ENCODE results near the gene OPTN. TPM values are rescaled to one million over a fixed set of nuclear protein-coding genes. Genes with fewer than 3 reads are reported as not detected.
"Not testable (repeated sequence)": the region's sequence is repeated elsewhere in the genome, so short reads cannot be mapped to it uniquely, and the experiment has no call there.

OPTN gene
- total RNA-seq, 2 donors from 2014 or later: 90.5 to 119 TPM

GRCh38 chr10:13078912-13079775 lies 20.8 kb upstream of the OPTN start:
- peaks cover 27% of the 10 kb centered on the region for H3K9me3 Mint-ChIP-seq
- H3K27ac Mint-ChIP-seq: no peak overlapping the region
- H3K4me1 Mint-ChIP-seq: peaks cover 5% of the 10 kb centered on the region
- H3K36me3 Mint-ChIP-seq (ENCODE audit: low read depth): no peaks in the 10 kb centered on the region
- H3K4me3 Mint-ChIP-seq: no peak overlapping the region
- no peak for ATAC-seq (replicated peaks)
- H3K27me3 Mint-ChIP-seq: peaks cover 15% of the 10 kb centered on the region

GRCh38 chr10:13079776-13080050 lies 20.2 kb upstream of the OPTN start:
- H3K4me3 Mint-ChIP-seq: no peak overlapping the region
- no peak overlapping the region for H3K27ac Mint-ChIP-seq
- no peak for ATAC-seq (replicated peaks)
- H3K27me3 Mint-ChIP-seq: peaks cover 11% of the 10 kb centered on the region
- H3K4me1 Mint-ChIP-seq: peaks cover 5% of the 10 kb centered on the region
- H3K36me3 Mint-ChIP-seq (ENCODE audit: low read depth): no peaks in the 10 kb centered on the region
- peaks cover 32% of the 10 kb centered on the region for H3K9me3 Mint-ChIP-seq

GRCh38 chr10:13080643-13081042 lies 19.3 kb upstream of the OPTN start:
- H3K36me3 Mint-ChIP-seq (ENCODE audit: low read depth): no peaks in the 10 kb centered on the region
- H3K9me3 Mint-ChIP-seq: peaks cover 33% of the 10 kb centered on the region
- no peak for ATAC-seq (replicated peaks)
- peaks cover 5% of the 10 kb centered on the region for H3K4me1 Mint-ChIP-seq
- H3K4me3 Mint-ChIP-seq: no peak overlapping the region
- no peak overlapping the region for H3K27ac Mint-ChIP-seq
- H3K27me3 Mint-ChIP-seq: peaks cover 8% of the 10 kb centered on the region

DNA sequence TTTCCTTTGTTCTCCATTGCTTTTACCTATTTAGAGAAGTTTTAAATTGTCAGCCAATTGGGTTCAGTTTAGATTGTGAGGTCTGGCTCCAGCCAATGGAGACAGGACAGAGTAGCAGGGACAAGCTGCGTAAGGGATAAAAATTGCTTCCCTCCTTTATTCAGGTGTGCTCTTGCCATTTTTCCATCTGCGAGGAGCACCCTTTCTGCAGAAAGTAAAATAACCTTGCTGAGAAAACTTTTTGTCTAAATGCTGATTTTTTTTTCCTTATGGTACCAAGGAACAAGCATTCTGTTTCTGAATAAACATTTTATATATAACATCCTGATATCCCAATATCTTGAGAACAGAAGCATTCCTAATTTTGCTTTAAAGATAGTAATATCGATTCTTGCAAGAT lies 16.3 kb upstream of the OPTN start:
- H3K27me3 Mint-ChIP-seq; ATAC-seq (replicated peaks); H3K36me3 Mint-ChIP-seq (ENCODE audit: low read depth); H3K4me3 Mint-ChIP-seq; H3K27ac Mint-ChIP-seq: not testable (repeated sequence)
- Mint-ChIP-seq H3K9me3 (peaks cover 33% of the 10 kb centered on the region), H3K4me1 (peaks cover 16% of the 10 kb centered on the region)

- peaks cover 19% of the 10 kb centered on the region for H3K9me3 Mint-ChIP-seq
- no peak for ATAC-seq (replicated peaks)
- H3K36me3 Mint-ChIP-seq (ENCODE audit: low read depth): no peaks in the 10 kb centered on the region
- H3K4me3 Mint-ChIP-seq: no peak overlapping the region
- peaks cover 3% of the 10 kb centered on the region for H3K27me3 Mint-ChIP-seq
- H3K27ac Mint-ChIP-seq: no peak overlapping the region
- H3K4me1 Mint-ChIP-seq: peaks cover 16% of the 10 kb centered on the region
These were observed 13.9 kb upstream of the OPTN start for GRCh38 chr10:13086056-13086455.

DNA sequence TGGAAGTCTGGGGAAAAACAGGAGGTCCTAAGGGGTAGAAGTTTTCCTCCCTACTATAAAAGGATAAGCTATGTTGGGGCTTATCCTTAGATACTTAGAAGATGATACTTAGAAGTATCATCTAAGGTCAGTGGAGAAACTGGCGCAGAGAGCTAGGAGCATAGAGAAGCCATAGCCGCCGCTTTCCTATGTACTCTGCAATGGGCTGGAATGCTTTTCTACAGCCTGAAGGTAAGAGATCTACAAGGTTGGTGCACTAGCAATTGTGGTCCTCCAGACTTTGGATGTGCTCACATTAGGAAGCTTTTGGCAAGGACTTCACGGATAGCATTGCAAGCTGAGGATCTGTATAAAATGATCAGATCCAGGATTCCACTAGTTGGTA lies 12.4 kb upstream of the OPTN start:
- Mint-ChIP-seq H3K9me3 (peaks cover 13% of the 10 kb centered on the region), H3K4me3 (no peak overlapping the region), H3K36me3 (ENCODE audit: low read depth) (no peaks in the 10 kb centered on the region), H3K27ac (no peak overlapping the region), H3K4me1 (peaks cover 16% of the 10 kb centered on the region), H3K27me3 (peaks cover 7% of the 10 kb centered on the region)
- no peak for ATAC-seq (replicated peaks)

GRCh38 chr10:13087986-13088618 lies 11.9 kb upstream of the OPTN start:
- peaks cover 13% of the 10 kb centered on the region for H3K9me3 Mint-ChIP-seq
- peak; percentile 90 for ATAC-seq (replicated peaks)
- H3K4me1 Mint-ChIP-seq: peaks cover 16% of the 10 kb centered on the region
- H3K27me3 Mint-ChIP-seq: peaks cover 7% of the 10 kb centered on the region
- H3K27ac Mint-ChIP-seq: peak overlapping the region; percentile 55
- H3K4me3 Mint-ChIP-seq: peak overlapping the region; percentile 38
- no peaks in the 10 kb centered on the region for H3K36me3 Mint-ChIP-seq (ENCODE audit: low read depth)

DNA sequence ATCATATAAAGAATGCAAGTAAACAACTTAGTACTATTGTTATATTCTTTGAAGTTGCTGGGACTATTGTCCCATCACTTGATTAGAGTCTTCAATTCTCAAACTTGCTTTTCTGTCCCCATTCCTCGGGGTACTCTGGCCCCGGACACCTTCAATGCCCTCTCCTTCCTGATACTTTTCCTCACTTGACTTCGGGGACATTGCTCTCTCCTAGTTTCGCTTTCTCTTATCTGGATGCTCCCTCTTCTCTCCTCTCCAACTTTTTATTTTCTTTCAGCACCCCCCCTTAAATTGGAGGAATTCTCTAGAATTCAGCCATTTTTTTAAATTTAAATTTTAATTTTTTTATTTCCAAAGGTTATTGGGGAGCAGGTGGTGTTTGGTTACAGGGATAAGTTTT lies 10.6 kb upstream of the OPTN start:
- Mint-ChIP-seq H3K27me3 (peaks cover 7% of the 10 kb centered on the region), H3K4me1 (peaks cover 16% of the 10 kb centered on the region), H3K36me3 (ENCODE audit: low read depth) (no peaks in the 10 kb centered on the region), H3K4me3 (no peak overlapping the region), H3K9me3 (peaks cover 9% of the 10 kb centered on the region), H3K27ac (no peak overlapping the region)
- no peak for ATAC-seq (replicated peaks)

- Mint-ChIP-seq H3K27me3 (peaks cover 7% of the 10 kb centered on the region), H3K4me1 (peaks cover 16% of the 10 kb centered on the region), H3K9me3 (peaks cover 4% of the 10 kb centered on the region), H3K27ac (no peak overlapping the region), H3K4me3 (no peak overlapping the region), H3K36me3 (ENCODE audit: low read depth) (no peaks in the 10 kb centered on the region)
- no peak for ATAC-seq (replicated peaks)
These were observed 9.7 kb upstream of the OPTN start for GRCh38 chr10:13090289-13090688.

DNA sequence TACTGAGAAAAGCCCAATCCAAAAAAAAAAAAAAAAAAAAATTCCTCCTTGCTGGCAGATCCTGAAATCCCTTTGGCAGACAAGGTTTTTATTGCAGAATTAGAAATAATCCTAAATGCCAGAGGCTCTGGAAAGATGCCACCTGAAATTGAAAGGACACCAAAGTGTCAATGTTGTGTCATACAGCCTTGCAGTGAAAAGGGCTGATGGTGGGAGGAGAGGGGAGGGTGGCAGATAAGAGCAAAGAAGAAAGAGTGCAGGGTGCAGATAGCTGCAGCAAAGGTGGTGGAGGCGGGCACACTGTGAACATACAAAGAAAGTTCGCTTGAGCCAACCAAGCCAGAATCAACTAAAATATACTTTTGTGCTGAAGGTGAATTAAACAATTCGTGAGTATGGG lies 8.2 kb upstream of the OPTN start:
- H3K27ac Mint-ChIP-seq: no peak overlapping the region
- H3K4me3 Mint-ChIP-seq: no peak overlapping the region
- peaks cover 17% of the 10 kb centered on the region for H3K4me1 Mint-ChIP-seq
- peaks cover 7% of the 10 kb centered on the region for H3K27me3 Mint-ChIP-seq
- no peak for ATAC-seq (replicated peaks)
- H3K36me3 Mint-ChIP-seq (ENCODE audit: low read depth): no peaks in the 10 kb centered on the region
- H3K9me3 Mint-ChIP-seq: peaks cover 4% of the 10 kb centered on the region

DNA sequence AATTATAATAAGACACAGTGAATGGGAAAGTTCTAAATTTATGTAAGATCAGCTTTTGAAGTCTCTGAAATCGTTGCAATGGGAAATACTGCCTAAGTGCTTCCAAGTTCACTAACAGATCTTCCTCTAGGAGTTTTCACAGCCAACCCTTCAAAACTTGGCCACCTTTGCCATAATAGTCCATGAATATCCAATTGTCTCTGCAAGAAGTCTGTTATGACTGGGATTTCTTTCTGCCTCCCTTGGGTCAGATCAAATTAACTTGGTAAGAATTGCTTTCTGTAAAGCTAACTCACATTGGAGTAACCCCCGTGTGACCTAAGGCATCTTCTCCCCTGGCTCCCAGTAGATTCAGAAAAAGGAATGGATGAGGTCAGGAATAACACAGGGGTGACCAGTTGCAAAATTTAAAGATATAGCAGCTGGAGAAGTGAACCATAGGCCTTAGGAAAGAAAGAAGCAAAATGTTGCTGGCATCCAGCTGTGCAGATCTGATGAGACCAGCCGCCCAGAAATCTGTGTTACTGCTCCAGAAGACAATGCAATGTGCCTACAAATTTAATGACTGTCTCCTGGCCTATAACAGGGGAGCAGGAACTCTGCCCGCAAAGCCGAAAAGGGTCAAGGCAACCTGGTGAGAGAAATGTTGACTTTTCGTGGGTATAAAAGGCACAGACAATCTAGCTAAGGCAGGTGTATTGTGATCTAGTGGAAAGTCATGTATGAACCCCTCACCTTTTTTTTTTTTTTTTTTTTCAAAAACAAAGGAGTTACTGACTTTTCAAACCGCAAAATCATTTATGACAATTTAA lies 7.5 kb upstream of the OPTN start:
- no peak overlapping the region for H3K4me3 Mint-ChIP-seq
- ATAC-seq (replicated peaks): no peak
- no peaks in the 10 kb centered on the region for H3K36me3 Mint-ChIP-seq (ENCODE audit: low read depth)
- H3K9me3 Mint-ChIP-seq: peaks cover 4% of the 10 kb centered on the region
- H3K27ac Mint-ChIP-seq: no peak overlapping the region
- H3K27me3 Mint-ChIP-seq: peaks cover 7% of the 10 kb centered on the region
- peaks cover 22% of the 10 kb centered on the region for H3K4me1 Mint-ChIP-seq

GRCh38 chr10:13094082-13094481 lies 5.9 kb upstream of the OPTN start:
- H3K36me3 Mint-ChIP-seq (ENCODE audit: low read depth); H3K4me3 Mint-ChIP-seq: not testable (repeated sequence)

DNA sequence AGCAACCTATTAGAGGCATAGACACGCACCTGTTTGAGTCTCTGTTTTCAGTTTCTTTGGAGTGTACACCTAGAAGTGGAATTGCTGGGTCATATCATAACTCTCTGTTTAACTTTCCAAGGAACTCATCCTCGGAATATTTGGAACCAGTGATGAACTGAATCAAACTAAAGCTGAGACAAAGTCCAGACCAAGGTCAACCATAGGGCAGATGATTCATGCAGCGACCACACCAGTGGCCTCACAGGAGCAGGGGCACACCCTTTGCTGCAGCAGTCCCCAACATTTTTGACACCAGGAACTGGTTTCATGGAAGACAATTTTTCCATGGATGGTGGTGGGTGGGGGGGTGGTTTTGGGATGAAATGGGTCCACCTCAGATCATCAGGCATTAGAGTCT lies 4.9 kb upstream of the OPTN start:
- Mint-ChIP-seq H3K4me1 (peaks cover 11% of the 10 kb centered on the region), H3K4me3 (no peak overlapping the region), H3K36me3 (ENCODE audit: low read depth) (no peaks in the 10 kb centered on the region), H3K27me3 (peaks cover 4% of the 10 kb centered on the region), H3K27ac (no peak overlapping the region), H3K9me3 (peaks cover 4% of the 10 kb centered on the region)
- ATAC-seq (replicated peaks): no peak

More at GRCh38 chr10:13094082-13094481, 5.9 kb upstream of the OPTN start:
- not testable (repeated sequence) for H3K27ac Mint-ChIP-seq; H3K27me3 Mint-ChIP-seq; H3K9me3 Mint-ChIP-seq; ATAC-seq (replicated peaks)
- H3K4me1 Mint-ChIP-seq: peaks cover 11% of the 10 kb centered on the region

- Mint-ChIP-seq H3K27ac (no peak overlapping the region), H3K4me3 (no peak overlapping the region), H3K4me1 (peaks cover 16% of the 10 kb centered on the region)
These were observed 4.0 kb upstream of the OPTN start for GRCh38 chr10:13095929-13096328.

More at GRCh38 chr10:13095929-13096328, 4.0 kb upstream of the OPTN start:
- no peak for ATAC-seq (replicated peaks)
- Mint-ChIP-seq H3K36me3 (ENCODE audit: low read depth) (peaks cover 6% of the 10 kb centered on the region), H3K27me3 (peaks cover 4% of the 10 kb centered on the region), H3K9me3 (peaks cover 4% of the 10 kb centered on the region)

Data from activated T-helper 17 cell treated with anti-CD3 and anti-CD28 coated beads, Interleukin-2, amount 50 U/mL, for 72 hours (primary cell).